Astrocyte (in vitro differentiated cells and primary cell): ENCODE data around the gene RGS8.

ENCODE experiments used
- CTCF ChIP-seq: IDR thresholded peaks from 2 replicates; pipeline ENCODE4 v1.5.1; 2011; ENCODE audit warnings: low read depth, mild to moderate bottlenecking, inconsistent platforms, low read length, moderate library complexity; ENCODE audit not compliant: insufficient read depth
- EZH2 ChIP-seq: IDR thresholded peaks from 2 replicates; pipeline ENCODE4 v1.6.1; 2012; ENCODE audit warnings: mild to moderate bottlenecking, low read length, inconsistent platforms; ENCODE audit not compliant: insufficient read depth

- no peak for TF ChIP-seq CTCF
- no peak for TF ChIP-seq EZH2
Measured at GRCh38 chr1:182644886-182645285, 39.5 kb downstream of the RGS8 start.
